Lower lobe of right lung (tissue), 2 donors: ENCODE data around the gene TDRD1. TPM values are rescaled to one million over a fixed set of nuclear protein-coding genes. Genes with fewer than 3 reads are reported as not detected.

Experiments
- ATAC-seq, 2 donors: fragments of 200-7000 bp; cut with Tn5 transposase; one replicate each; pipeline ENCODE4 v1.9.1; 2020 to 2022; ENCODE audit warnings: mild to moderate bottlenecking in 2 of 2, moderate library complexity in 2 of 2
- DNase-seq: peaks from one replicate; pipeline ENCODE4 v3.0.0-alpha.2; 2020
- H3K27ac ChIP-seq: fragments of 200-600 bp; one replicate; pipeline ENCODE4 v1.8.0; 2022
- H3K27me3 ChIP-seq: fragments of 200-600 bp; one replicate; pipeline ENCODE4 v1.8.0; 2022; ENCODE audit warnings: low read depth
- H3K36me3 ChIP-seq: fragments of 200-600 bp; one replicate; pipeline ENCODE4 v1.8.0; 2022; ENCODE audit warnings: mild to moderate bottlenecking
- H3K4me1 ChIP-seq: fragments of 200-600 bp; one replicate; pipeline ENCODE4 v1.8.0; 2022
- H3K4me3 ChIP-seq: fragments of 200-600 bp; one replicate; pipeline ENCODE4 v1.8.0; 2022; ENCODE audit warnings: mild to moderate bottlenecking
- H3K9me3 ChIP-seq: fragments of 200-600 bp; one replicate; pipeline ENCODE4 v1.8.0; 2022
- CTCF ChIP-seq: fragments of 200-600 bp; IDR thresholded peaks from one replicate; pipeline ENCODE4 v1.8.0; 2022; ENCODE audit warnings: antibody characterized with exemption, mild to moderate bottlenecking
- intact Hi-C: fragments of 100-400 bp; cut with DNase I; formaldehyde crosslinking; loops from one replicate; pipeline ENCODE4 v1.11.0; 2022
- total RNA-seq: library from RNA; stranded (reverse); fragmentation: NEBNext Ultra II Directional; extraction: Animal tissue kit (Norgen Biotek cat#: 25700); gene quantifications from one replicate; pipeline ENCODE4 v1.2.1, GENCODE V29; 2021
- donor health status: DM: no; HTN: yes; CAD: no; lungs with severe emphysema.

TDRD1 gene
- total RNA-seq, 1 donor from 2014 or later: 0.09 TPM

GRCh38 chr10:114234132-114234531 is 55.0 kb downstream of the TDRD1 start:
- no peak for ATAC-seq
- no peaks in the 10 kb centered on the region for H3K36me3 ChIP-seq
- H3K9me3 ChIP-seq: no peaks in the 10 kb centered on the region
- no peak for TF ChIP-seq CTCF
- H3K4me1 ChIP-seq: peaks cover 8% of the 10 kb centered on the region
- intact Hi-C loops: no loop called here
- no peak overlapping the region for H3K4me3 ChIP-seq
- no peak overlapping the region for H3K27ac ChIP-seq
- no peak for DNase-seq
- peaks cover 9% of the 10 kb centered on the region for H3K27me3 ChIP-seq

- Histone ChIP-seq H3K9me3 (no peaks in the 10 kb centered on the region), H3K27me3 (peaks cover 24% of the 10 kb centered on the region), H3K4me1 (peaks cover 28% of the 10 kb centered on the region), H3K36me3 (no peaks in the 10 kb centered on the region), H3K4me3 (peak within 1 kb of the TSS; percentile 61), H3K27ac (peak within 1 kb of the TSS; percentile 70)
- intact Hi-C loops: no loop called here
- ATAC-seq: peak; percentile 83 to 91
- peak; percentile 42 for TF ChIP-seq CTCF
- DNase-seq: peak; percentile 76
Measured at GRCh38 chr10:114239117-114239993, 60.2 kb downstream of the TDRD1 start, which contains the start of gene VWA2. VWA2 (plus strand) TSS chr10:114239254; CDS start chr10:114248714, 9,460 bp downstream.

- intact Hi-C loops: no loop called here
- DNase-seq (no peak), ATAC-seq (peak; percentile 16 to 17)
- H3K27me3 ChIP-seq: peaks cover 24% of the 10 kb centered on the region
- H3K9me3 ChIP-seq: no peaks in the 10 kb centered on the region
- no peaks in the 10 kb centered on the region for H3K36me3 ChIP-seq
- no peak for TF ChIP-seq CTCF
- H3K27ac ChIP-seq: peak overlapping the region; percentile 70
- peak overlapping the region; percentile 61 for H3K4me3 ChIP-seq
- peaks cover 34% of the 10 kb centered on the region for H3K4me1 ChIP-seq
Measured at GRCh38 chr10:114239994-114240345, 60.8 kb downstream of the TDRD1 start.

- intact Hi-C loops: no loop called here
- H3K4me1 ChIP-seq: peaks cover 43% of the 10 kb centered on the region
- H3K36me3 ChIP-seq: no peaks in the 10 kb centered on the region
- ATAC-seq (no peak), DNase-seq (no peak)
- TF ChIP-seq CTCF: no peak
- H3K27ac ChIP-seq: no peak overlapping the region
- peaks cover 24% of the 10 kb centered on the region for H3K27me3 ChIP-seq
- H3K9me3 ChIP-seq: no peaks in the 10 kb centered on the region
- H3K4me3 ChIP-seq: no peak overlapping the region
Measured at GRCh38 chr10:114242235-114242634, 63.1 kb downstream of the TDRD1 start.

- no peak for DNase-seq
- no peak overlapping the region for H3K27ac ChIP-seq
- no peaks in the 10 kb centered on the region for H3K36me3 ChIP-seq
- no peak for TF ChIP-seq CTCF
- H3K4me3 ChIP-seq: no peak overlapping the region
- peaks cover 40% of the 10 kb centered on the region for H3K4me1 ChIP-seq
- intact Hi-C loops: no loop called here
- ATAC-seq: no peak
- H3K9me3 ChIP-seq: no peaks in the 10 kb centered on the region
- peaks cover 20% of the 10 kb centered on the region for H3K27me3 ChIP-seq
Measured at GRCh38 chr10:114243661-114244060, 64.5 kb downstream of the TDRD1 start.
